Fibroblast of the conjunctiva (primary cell): ENCODE measurements around the gene MAB21L3.

Experiments used
- DNase-seq: peaks from one replicate; pipeline ENCODE4 v3.0.0-alpha.2; 2010; ENCODE audit warnings: low read depth

The MAB21L3 gene

GRCh38 chr1:116166011-116166571 is 54.9 kb downstream of the MAB21L3 start:
- DNase-seq: no peak

- no peak for DNase-seq
These were observed 55.5 kb downstream of the MAB21L3 start for GRCh38 chr1:116166655-116167054.

- DNase-seq: no peak
These were observed 56.6 kb downstream of the MAB21L3 start for GRCh38 chr1:116167625-116168276.

GRCh38 chr1:116168277-116169032 is 57.3 kb downstream of the MAB21L3 start:
- DNase-seq: peak; percentile 53

- DNase-seq: no peak
These were observed 58.7 kb downstream of the MAB21L3 start for GRCh38 chr1:116169898-116170297.

GRCh38 chr1:116170721-116171589 is 59.8 kb downstream of the MAB21L3 start:
- no peak for DNase-seq

GRCh38 chr1:116172666-116173065 is 61.5 kb downstream of the MAB21L3 start:
- no peak for DNase-seq

GRCh38 chr1:116175611-116176010 is 64.4 kb downstream of the MAB21L3 start:
- no peak for DNase-seq

- DNase-seq: no peak
These were observed 65.1 kb downstream of the MAB21L3 start for GRCh38 chr1:116176306-116176789.

GRCh38 chr1:116177861-116178260 is 66.7 kb downstream of the MAB21L3 start:
- DNase-seq: no peak

GRCh38 chr1:116178837-116179236 is 67.6 kb downstream of the MAB21L3 start:
- DNase-seq: no peak

GRCh38 chr1:116179419-116179818 is 68.2 kb downstream of the MAB21L3 start:
- no peak for DNase-seq

- no peak for DNase-seq
These were observed 68.8 kb downstream of the MAB21L3 start for GRCh38 chr1:116179964-116180363.

GRCh38 chr1:116182019-116182714 is 71.0 kb downstream of the MAB21L3 start:
- DNase-seq: no peak
